CD4-positive, alpha-beta T cell treated with Interleukin-2 at 100 ng/mL for 4 hours (primary cell): ENCODE data around the gene TADA1.
"Not testable (repeated sequence)": the region's sequence is repeated elsewhere in the genome, so short reads cannot be mapped to it uniquely, and the experiment has no call there.

ENCODE experiments used
- DNase-seq: peaks from one replicate; pipeline ENCODE4 v3.0.0-alpha.2; 2020; ENCODE audit warnings: low spot score

Gene TADA1

GRCh38 chr1:166889776-166890175 is 13.7 kb upstream of the TADA1 start:
- DNase-seq = no peak

DNA sequence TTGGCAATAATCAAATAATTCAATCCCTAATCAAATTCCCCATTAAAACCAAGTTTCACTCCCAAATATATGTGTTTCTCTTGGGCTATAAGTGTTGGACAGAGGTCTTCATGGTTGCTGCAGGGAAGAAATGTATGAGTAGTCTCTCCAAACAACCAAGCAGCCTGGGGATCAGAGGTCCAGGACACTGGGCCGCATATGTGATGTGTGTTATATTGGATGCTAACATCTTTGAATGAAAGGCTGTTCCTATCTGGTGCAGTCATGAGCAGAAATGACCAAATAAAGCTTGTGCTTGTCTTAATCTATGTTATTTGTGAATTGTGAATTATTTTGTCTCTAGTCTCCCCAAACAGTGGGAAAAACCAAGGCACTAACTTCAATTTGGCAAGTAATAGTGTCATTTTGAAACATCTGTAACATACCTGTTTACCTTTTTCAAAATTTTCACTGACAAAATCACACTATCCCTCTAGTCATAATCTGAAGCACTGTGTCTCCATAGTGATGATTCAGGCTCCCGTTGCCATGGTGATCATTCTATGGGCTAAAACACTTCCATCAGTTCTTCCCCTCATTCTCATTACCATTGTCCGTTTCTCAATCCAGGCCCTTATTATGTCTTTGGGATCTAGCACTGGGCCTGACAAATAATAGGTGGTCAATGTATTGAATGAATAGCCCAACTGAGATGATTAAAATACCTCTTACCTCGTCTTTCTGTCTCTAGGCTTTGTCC is 12.5 kb upstream of the TADA1 start:
- DNase-seq = no peak

DNA sequence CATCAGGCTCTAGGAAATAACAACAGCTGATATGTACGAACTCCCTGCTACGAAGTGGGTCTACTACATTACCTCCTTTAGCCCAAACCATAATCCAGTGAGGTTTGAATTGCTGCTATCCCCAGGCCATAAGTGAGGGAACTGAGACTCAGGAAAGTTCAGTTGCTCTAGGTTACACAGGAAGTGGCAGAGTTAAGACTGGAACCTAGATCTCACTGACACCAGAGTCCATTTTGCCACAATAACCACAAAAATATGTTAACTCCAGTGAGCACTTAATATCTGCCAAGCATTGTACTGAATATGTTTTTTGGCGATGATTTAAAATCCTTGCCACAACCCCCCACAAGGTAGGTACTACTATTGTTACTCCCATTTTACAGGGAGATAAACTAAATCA is 8.9 kb upstream of the TADA1 start:
- no peak for DNase-seq

DNA sequence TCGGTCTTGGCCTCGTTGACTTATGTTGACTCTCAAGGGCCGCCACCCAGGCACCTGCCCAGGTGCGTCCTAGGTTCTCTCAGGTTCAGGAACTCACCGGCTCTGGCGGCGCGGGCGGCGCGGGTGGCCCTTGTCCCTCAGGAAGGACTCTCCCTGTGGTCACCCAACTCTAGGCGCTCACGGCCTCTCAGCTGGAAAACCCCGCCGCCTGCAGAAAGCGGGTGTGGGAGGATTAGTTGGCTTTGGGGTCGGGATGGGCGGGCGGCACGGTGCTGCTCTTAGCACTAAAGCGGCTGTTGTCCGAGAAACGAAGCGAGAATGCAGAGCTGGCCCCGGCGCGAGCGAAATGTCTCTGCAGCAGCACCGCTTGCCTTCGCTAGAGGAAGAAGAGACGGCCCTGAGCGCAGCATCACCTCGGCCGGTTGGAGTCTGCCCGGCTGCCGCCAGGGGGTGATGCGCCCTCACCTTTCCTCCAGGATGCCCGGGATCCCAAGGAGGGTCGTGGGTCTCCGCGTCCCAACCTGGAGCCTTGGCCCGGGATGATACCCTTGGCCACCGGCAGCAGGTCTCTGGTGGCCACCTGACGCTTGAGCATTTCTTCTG is 8.1 kb upstream of the TADA1 start:
- DNase-seq = peak; percentile 15

DNA sequence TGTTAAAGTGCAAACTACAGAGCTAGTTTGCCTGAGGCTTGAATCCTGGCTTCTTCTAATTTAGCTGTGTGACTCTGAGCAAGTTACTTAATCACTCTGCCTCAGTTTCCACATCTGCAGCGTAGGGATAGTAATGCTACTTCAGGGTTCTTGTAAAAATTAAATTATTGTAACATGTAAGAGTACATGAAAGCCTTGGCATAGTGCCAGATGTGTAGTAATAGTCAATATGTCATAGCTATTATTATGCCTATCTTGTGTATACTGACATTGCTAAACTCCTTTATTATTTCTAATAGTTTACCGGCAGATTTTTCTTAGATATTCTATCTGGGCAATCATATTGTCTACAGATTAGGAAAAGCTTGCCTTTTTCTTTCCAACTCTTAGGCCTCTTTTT is 6.8 kb upstream of the TADA1 start:
- DNase-seq = no peak

- not testable (repeated sequence) for DNase-seq
Measured at GRCh38 chr1:166878173-166878917, 2.3 kb upstream of the TADA1 start.

DNA sequence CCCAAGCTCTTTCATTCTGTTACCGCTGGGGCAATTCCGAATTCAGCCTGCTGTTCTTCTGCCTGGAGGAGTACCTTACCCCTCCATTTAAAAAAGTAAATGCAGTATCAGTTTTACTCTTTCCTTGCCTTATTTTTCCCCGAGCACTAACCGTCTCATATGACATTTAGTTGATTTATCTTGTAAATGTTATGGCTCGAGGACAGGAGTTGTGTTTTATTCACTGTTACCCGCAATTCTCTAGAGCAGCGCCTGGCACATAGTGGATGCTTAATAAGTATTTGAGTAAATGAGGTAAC is 425 bp upstream of the TADA1 start:
- DNase-seq = no peak

DNA sequence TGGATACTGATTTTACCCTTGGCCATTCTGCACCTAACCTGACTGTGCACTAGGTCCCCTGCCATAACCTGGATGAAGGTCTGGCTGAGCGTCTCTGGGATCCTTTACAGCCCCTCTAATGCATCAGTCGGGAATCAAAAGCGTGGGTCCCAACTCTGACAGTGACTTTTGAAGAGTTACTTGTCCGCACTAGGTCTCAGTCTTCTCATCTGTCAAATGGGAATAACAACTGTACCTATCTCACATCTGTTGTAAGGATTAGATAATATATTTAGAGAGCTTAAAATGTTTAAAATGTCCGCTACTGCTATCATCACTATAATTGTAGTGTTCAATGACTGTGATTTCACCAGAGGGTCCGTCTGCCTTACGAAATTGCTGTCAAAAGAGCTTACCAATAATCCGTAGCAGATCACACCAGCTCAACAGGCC is 746 bp downstream of the TADA1 start:
- DNase-seq = no peak

DNA sequence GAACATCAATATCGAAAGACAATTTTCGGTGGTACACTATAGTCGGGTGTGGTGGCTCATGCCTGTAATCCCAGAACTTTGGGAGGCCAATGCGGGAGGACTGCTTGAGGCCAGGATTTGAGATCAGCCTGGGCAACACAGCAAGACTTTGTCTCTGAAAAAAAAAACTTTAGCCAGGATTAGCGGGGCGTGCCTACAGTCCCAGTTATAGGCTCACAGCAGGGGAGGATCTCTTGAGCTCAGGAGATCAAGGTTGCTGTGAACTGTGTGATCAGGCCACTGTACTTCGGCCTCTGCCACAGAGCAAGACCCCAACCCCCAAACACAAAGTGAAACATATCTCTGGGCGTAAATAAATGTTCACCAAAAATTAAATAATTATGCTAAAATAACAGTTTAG is 1.6 kb downstream of the TADA1 start:
- no peak for DNase-seq

- no peak for DNase-seq
Measured at GRCh38 chr1:166870584-166870983, 5.5 kb downstream of the TADA1 start.

- no peak for DNase-seq
Measured at GRCh38 chr1:166869318-166870099, 6.6 kb downstream of the TADA1 start.

- DNase-seq = no peak
Measured at GRCh38 chr1:166868639-166869038, 7.4 kb downstream of the TADA1 start.

GRCh38 chr1:166865926-166866325 is 10.1 kb downstream of the TADA1 start:
- no peak for DNase-seq

DNA sequence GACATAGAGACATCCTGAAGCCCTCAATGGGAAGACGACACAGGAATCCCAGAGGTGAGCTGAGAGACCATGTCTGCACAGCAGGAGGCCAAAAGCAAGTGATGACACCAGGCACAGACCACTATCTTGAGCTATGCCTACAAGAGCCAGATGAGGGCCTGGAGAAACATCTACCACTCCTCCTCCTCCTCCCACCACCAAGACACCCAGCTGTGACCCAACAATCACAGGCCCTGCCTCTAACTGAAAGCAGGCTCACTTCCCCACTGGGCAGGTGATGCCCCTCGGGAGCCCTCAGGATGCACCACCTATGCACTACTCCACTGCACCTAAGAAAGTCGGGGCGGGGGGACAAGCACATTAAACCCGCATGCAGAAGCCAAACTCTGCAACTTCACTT is 16.5 kb downstream of the TADA1 start:
- DNase-seq = no peak

- DNase-seq = no peak
Measured at GRCh38 chr1:166858726-166859419, 17.2 kb downstream of the TADA1 start.

GRCh38 chr1:166857995-166858394 is 18.1 kb downstream of the TADA1 start:
- DNase-seq = no peak

DNA sequence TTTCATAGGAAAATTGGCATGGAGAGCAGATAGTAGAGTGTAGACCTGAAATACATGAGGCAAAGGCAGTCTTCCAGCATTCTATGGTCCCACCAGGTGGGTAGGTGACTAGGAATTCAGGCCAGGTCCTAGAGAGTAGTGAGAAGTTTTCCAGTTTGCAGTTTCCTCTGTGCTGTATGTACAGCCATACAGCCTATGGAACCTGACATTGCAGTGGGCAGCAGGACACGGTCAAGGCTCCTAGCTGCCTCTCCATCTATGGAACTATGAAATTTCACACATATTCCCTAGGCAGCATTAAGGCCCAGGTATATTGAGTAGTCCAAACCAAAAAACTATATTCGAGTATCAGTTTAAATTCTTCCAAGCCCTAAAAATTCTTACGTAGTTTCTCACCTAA is 20.5 kb downstream of the TADA1 start:
- no peak for DNase-seq

DNA sequence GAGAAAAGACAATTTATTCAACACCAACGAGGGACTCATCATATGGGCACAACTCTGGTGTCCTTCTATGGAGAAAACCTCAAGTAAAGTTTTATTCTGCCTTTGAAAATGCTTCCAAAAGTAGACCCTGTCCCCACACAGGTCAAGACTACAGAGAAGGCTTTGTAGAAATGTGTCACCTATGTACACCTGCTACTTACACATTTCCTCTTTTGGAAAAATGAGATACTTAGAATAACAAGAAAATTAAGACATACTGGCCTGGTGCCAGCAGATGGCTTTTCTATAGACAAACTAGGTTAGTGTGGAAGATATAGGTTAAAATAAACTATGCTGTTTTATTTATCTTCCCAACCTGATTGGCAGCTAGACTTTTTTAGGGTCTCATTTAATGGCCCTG is 23.1 kb downstream of the TADA1 start:
- no peak for DNase-seq

- no peak for DNase-seq
Measured at GRCh38 chr1:166849135-166849534, 26.9 kb downstream of the TADA1 start.

DNA sequence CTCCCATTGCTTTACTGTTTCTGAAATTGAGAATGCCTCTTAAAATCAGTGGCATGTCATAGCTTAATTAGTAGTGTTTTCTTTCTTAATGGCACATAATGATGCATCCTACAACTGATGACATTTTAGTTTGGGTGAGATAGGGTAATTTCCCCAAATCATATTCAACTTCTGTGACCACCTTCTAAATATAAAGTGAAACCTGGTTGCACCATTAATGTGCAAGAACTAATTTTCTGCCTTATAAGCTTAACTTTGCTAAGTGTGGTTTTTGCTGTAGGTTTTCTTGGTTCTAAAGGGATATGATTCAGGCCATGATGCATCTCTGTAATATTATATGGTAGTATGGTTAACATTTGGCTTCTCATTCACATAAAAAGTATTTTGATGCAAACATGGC is 27.9 kb downstream of the TADA1 start:
- DNase-seq = no peak

GRCh38 chr1:166844791-166845190 is 31.3 kb downstream of the TADA1 start:
- DNase-seq = no peak
